ENCODE measurements around the gene RGS9. TPM values are rescaled to one million over a fixed set of nuclear protein-coding genes. Genes with fewer than 3 reads are reported as not detected.

Gene RGS9
- total RNA-seq, 1 experiment from 2014 or later, result 8.6 TPM

GRCh38 chr17:65259281-65259680 is 122.1 kb downstream of the RGS9 start:
- H3K79me2 ChIP-seq (ENCODE audit: insufficient read depth, low read length), result no peaks in the 10 kb centered on the region
- no peak overlapping the region for H2AFZ ChIP-seq (ENCODE audit: low read depth, low read length, poor library complexity, severe bottlenecking)
- no peak overlapping the region for H3K4me3 ChIP-seq (replicated peaks in 1 of 2; ENCODE audit: low read depth in 1 of 2, low read length in 2 of 2)
- no peak for ATAC-seq
- no peak for DNase-seq (ENCODE audit: low read depth, low spot score)
- ChIA-PET RAD21 (ENCODE audit: low non-redundant PET in 1 of 2, low total read pairs in 2 of 2, uncharacterized antibody in 2 of 2, unreplicated experiment in 2 of 2) (no interaction called here), CTCF (no interaction called here), POLR2A (no interaction called here)
- TF ChIP-seq CEBPB (IDR thresholded peaks at IDR 0.05; ENCODE audit: low read depth) (no peak), ZFX (IDR thresholded peaks at IDR 0.05) (no peak), SP1 (IDR thresholded peaks at IDR 0.05; ENCODE audit: low read depth) (no peak), ZNF274 (IDR thresholded peaks at IDR 0.05; ENCODE audit: low read depth, low read length) (no peak), MAX (IDR thresholded peaks at IDR 0.05) (no peak), ELF1 (IDR thresholded peaks at IDR 0.05; ENCODE audit: borderline replicate concordance, low read depth) (no peak), CBX3 (IDR thresholded peaks at IDR 0.05; ENCODE audit: low read depth) (no peak), RAD21 (IDR thresholded peaks at IDR 0.05; ENCODE audit: low read depth) (no peak), EZH2phosphoT487 (IDR thresholded peaks at IDR 0.05; ENCODE audit: borderline replicate concordance) (no peak), EGR1 (IDR thresholded peaks at IDR 0.05; ENCODE audit: low read depth) (no peak), EZH2 (IDR thresholded peaks at IDR 0.05) (no peak), POLR2AphosphoS5 (IDR thresholded peaks at IDR 0.05; ENCODE audit: low read depth, low read length) (no peak), YY1 (IDR thresholded peaks at IDR 0.05; ENCODE audit: extremely low read depth, insufficient replicate concordance, low read depth, low read length) (no peak), TCF7L2 (IDR thresholded peaks at IDR 0.05; ENCODE audit: borderline replicate concordance, extremely low read depth, insufficient read depth, insufficient read length) (no peak), POLR2A (IDR thresholded peaks at IDR 0.05; ENCODE audit: borderline replicate concordance, extremely low read depth, insufficient read depth, insufficient read length) (no peak), FOSL1 (IDR thresholded peaks at IDR 0.05; ENCODE audit: low read depth) (no peak)
- TF ChIP-seq, protein P1, sequence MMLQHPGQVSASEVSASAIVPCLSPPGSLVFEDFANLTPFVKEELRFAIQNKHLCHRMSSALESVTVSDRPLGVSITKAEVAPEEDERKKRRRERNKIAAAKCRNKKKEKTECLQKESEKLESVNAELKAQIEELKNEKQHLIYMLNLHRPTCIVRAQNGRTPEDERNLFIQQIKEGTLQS (IDR thresholded peaks at IDR 0.05), result no peak
- TF ChIP-seq, protein P2, sequence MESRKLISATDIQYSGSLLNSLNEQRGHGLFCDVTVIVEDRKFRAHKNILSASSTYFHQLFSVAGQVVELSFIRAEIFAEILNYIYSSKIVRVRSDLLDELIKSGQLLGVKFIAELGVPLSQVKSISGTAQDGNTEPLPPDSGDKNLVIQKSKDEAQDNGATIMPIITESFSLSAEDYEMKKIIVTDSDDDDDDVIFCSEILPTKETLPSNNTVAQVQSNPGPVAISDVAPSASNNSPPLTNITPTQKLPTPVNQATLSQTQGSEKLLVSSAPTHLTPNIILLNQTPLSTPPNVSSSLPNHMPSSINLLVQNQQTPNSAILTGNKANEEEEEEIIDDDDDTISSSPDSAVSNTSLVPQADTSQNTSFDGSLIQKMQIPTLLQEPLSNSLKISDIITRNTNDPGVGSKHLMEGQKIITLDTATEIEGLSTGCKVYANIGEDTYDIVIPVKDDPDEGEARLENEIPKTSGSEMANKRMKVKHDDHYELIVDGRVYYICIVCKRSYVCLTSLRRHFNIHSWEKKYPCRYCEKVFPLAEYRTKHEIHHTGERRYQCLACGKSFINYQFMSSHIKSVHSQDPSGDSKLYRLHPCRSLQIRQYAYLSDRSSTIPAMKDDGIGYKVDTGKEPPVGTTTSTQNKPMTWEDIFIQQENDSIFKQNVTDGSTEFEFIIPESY (IDR thresholded peaks at IDR 0.05; ENCODE audit: extremely low read depth, insufficient replicate concordance, low read length), result no peak
- TF ChIP-seq, protein P3, sequence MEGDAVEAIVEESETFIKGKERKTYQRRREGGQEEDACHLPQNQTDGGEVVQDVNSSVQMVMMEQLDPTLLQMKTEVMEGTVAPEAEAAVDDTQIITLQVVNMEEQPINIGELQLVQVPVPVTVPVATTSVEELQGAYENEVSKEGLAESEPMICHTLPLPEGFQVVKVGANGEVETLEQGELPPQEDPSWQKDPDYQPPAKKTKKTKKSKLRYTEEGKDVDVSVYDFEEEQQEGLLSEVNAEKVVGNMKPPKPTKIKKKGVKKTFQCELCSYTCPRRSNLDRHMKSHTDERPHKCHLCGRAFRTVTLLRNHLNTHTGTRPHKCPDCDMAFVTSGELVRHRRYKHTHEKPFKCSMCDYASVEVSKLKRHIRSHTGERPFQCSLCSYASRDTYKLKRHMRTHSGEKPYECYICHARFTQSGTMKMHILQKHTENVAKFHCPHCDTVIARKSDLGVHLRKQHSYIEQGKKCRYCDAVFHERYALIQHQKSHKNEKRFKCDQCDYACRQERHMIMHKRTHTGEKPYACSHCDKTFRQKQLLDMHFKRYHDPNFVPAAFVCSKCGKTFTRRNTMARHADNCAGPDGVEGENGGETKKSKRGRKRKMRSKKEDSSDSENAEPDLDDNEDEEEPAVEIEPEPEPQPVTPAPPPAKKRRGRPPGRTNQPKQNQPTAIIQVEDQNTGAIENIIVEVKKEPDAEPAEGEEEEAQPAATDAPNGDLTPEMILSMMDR (IDR thresholded peaks at IDR 0.05 in 2 of 3, conservative IDR thresholded peaks at IDR 0.05 in 1 of 3; ENCODE audit: borderline replicate concordance in 1 of 3, insufficient read depth in 1 of 3, low read depth in 2 of 3, low read length in 2 of 3), result no peak
- TF ChIP-seq, protein P4, sequence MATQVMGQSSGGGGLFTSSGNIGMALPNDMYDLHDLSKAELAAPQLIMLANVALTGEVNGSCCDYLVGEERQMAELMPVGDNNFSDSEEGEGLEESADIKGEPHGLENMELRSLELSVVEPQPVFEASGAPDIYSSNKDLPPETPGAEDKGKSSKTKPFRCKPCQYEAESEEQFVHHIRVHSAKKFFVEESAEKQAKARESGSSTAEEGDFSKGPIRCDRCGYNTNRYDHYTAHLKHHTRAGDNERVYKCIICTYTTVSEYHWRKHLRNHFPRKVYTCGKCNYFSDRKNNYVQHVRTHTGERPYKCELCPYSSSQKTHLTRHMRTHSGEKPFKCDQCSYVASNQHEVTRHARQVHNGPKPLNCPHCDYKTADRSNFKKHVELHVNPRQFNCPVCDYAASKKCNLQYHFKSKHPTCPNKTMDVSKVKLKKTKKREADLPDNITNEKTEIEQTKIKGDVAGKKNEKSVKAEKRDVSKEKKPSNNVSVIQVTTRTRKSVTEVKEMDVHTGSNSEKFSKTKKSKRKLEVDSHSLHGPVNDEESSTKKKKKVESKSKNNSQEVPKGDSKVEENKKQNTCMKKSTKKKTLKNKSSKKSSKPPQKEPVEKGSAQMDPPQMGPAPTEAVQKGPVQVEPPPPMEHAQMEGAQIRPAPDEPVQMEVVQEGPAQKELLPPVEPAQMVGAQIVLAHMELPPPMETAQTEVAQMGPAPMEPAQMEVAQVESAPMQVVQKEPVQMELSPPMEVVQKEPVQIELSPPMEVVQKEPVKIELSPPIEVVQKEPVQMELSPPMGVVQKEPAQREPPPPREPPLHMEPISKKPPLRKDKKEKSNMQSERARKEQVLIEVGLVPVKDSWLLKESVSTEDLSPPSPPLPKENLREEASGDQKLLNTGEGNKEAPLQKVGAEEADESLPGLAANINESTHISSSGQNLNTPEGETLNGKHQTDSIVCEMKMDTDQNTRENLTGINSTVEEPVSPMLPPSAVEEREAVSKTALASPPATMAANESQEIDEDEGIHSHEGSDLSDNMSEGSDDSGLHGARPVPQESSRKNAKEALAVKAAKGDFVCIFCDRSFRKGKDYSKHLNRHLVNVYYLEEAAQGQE (IDR thresholded peaks at IDR 0.05; ENCODE audit: low read depth), result no peak
- no peak overlapping the region for H3K27ac ChIP-seq (ENCODE audit: low read depth, low read length)
- no peak overlapping the region for H3K4me2 ChIP-seq (ENCODE audit: low read length)
- no TSS peak for BruUV-seq (replicated peaks)
- no peaks in the 10 kb centered on the region for H3K27me3 ChIP-seq (ENCODE audit: insufficient read depth, low read length)
- no peak overlapping the region for H3K9ac ChIP-seq (ENCODE audit: low read length)
- no peaks in the 10 kb centered on the region for H3K4me1 ChIP-seq (ENCODE audit: control insufficient read depth in 1 of 2, insufficient read depth in 2 of 2, low read length in 2 of 2)
- intact Hi-C loops (cut with micrococcal nuclease), result no loop called here
- H3K9me3 ChIP-seq (ENCODE audit: control insufficient read depth in 1 of 2, insufficient read depth in 1 of 2, low read depth in 1 of 2, low read length in 2 of 2), result no peaks in the 10 kb centered on the region
- no peaks in the 10 kb centered on the region; a peak in 1 of 4 replicates for H3K36me3 ChIP-seq (ENCODE audit: control insufficient read depth in 1 of 2, insufficient read depth in 2 of 2, low read length in 2 of 2)
- H3K9me2 ChIP-seq (ENCODE audit: insufficient read depth), result no peaks in the 10 kb centered on the region
- H4K20me1 ChIP-seq (ENCODE audit: insufficient read depth), result no peaks in the 10 kb centered on the region
